ENCODE data around the gene LSM4. TPM values are rescaled to one million over a fixed set of nuclear protein-coding genes. Genes with fewer than 3 reads are reported as not detected.

LSM4 gene
- total RNA-seq, 1 experiment from 2014 or later: 713 TPM

DNA sequence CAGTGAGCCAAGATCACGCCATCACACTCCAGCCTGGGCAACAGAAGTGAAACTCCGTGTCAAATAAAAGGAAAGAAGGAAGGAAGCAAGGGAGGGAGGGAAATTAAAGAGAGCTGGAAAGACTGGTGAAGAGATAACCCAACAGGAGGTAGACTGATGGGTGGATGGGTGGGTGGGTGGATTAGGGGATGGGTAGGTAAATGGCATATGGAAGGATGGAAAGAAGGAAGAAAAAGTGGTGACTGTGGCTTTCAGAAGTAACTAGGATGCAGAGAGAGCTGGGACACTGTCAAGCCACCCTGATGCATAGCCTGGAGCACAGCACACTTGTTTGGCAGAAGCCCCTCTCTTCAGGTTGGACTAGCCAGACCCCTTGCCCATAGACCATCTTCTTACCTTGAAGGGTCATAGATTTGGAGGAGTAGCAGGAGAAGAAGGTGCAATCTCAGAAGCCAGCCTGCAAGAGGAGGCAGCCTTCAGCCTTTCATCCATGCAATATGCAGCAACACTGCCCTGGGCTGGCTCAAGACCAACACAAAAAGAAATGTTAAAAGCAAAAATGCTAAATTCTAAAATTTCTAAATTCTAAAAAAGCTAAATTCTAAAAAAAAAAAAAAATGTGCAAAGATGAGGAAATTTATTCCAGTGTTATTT lies 53.7 kb downstream of the LSM4 start:
- Histone ChIP-seq H3F3A (ENCODE audit: low read length, unreplicated experiment) (no peaks in the 10 kb centered on the region), H3K4me1 (ENCODE audit: insufficient read depth, low read length) (peaks cover under 1% of the 10 kb centered on the region; the same call in 1 of the 2 replicates), H3K9me3 (ENCODE audit: low read length) (no peaks in the 10 kb centered on the region), H3K27me3 (ENCODE audit: low read length) (no peaks in the 10 kb centered on the region), H3K27ac (ENCODE audit: low read length) (no peak overlapping the region), H3K36me3 (ENCODE audit: low read depth, low read length) (no peaks in the 10 kb centered on the region), H3K4me2 (ENCODE audit: low read length) (no peak overlapping the region), H4K20me1 (ENCODE audit: low read length) (no peaks in the 10 kb centered on the region), H3K79me2 (ENCODE audit: low read length) (no peaks in the 10 kb centered on the region), H3K4me3 (ENCODE audit: low read length) (no peak overlapping the region), H2AFZ (ENCODE audit: low read length) (no peak overlapping the region), H3K9me2 (replicated peaks; ENCODE audit: low read length) (no peaks in the 10 kb centered on the region), H3K9ac (ENCODE audit: low read length) (no peak overlapping the region)
- BruUV-seq (replicated peaks): no TSS peak
- DNase-seq: no peak
- intact Hi-C loops (cut with micrococcal nuclease): no loop called here
- TF ChIP-seq EZH2phosphoT487 (IDR thresholded peaks at IDR 0.05; ENCODE audit: borderline replicate concordance, low read length) (no peak), EZH2 (IDR thresholded peaks at IDR 0.05; ENCODE audit: low read length, unreplicated experiment) (no peak)
- no peak for ATAC-seq
- ChIA-PET CTCF (interaction anchor here (0.7 to 1.0 kb wide), 3 partner anchors 11 to 18 kb away, joined by 7 to 17 read pairs (median 15); no protein-coding TSS in a partner anchor), POLR2A (ENCODE audit: unreplicated experiment) (interaction anchor here (1.1 kb wide), 1 partner anchor 12 kb away, joined by 19 read pairs; the partner anchor contains the start of gene JUND)

DNA sequence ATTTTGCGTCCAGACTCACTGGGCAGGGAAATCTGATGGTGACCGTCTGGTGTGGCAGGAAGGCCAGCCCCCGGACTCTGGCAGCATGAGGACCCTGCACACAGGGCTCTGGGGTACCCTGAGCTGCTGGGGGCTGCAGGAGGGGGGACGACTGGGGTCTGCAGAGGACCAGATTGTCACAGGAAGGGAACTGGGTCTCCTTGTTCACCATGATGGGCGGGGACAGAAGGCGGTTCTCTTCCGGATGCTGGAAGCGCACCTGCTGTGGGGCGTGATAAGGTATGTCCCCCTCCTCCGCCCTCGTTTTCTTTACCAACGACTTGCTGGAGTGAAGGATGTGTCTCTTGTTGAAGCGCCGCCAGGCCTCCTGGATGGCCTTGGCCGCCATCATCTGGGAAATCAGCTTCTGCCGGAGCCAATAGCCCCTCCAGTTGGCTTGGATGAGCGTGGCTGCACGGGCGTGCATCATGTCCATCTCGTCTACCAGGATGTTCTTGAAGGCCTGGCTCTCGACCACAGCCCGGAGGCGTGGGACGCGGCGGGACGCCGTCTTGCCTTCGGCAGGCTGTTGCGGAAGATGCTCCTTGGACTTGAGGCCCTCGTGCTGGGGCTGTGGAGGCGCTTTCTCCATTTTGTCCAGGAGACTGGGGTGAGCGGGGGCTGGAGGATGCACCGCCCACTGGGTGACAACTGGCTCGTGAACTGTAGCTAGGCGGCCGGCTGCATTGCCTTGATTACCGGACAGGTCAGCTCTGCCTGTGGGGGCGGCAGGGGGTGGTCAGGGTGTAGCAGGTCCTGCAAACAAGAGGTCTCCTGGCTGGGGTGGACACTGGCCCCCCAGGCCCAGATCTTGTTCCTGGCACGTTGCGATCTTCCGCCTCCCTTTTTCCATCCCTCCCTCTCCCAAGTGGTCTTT lies 55.8 kb downstream of the LSM4 start:
- no peaks in the 10 kb centered on the region for H3K4me1 ChIP-seq (ENCODE audit: insufficient read depth, low read length)
- ATAC-seq (no peak), DNase-seq (no peak)
- TF ChIP-seq, protein P1, sequence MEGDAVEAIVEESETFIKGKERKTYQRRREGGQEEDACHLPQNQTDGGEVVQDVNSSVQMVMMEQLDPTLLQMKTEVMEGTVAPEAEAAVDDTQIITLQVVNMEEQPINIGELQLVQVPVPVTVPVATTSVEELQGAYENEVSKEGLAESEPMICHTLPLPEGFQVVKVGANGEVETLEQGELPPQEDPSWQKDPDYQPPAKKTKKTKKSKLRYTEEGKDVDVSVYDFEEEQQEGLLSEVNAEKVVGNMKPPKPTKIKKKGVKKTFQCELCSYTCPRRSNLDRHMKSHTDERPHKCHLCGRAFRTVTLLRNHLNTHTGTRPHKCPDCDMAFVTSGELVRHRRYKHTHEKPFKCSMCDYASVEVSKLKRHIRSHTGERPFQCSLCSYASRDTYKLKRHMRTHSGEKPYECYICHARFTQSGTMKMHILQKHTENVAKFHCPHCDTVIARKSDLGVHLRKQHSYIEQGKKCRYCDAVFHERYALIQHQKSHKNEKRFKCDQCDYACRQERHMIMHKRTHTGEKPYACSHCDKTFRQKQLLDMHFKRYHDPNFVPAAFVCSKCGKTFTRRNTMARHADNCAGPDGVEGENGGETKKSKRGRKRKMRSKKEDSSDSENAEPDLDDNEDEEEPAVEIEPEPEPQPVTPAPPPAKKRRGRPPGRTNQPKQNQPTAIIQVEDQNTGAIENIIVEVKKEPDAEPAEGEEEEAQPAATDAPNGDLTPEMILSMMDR (conservative IDR thresholded peaks at IDR 0.05; ENCODE audit: low read depth, low read length): no peak
- TF ChIP-seq EZH2 (IDR thresholded peaks at IDR 0.05; ENCODE audit: low read length, unreplicated experiment) (no peak), EZH2phosphoT487 (IDR thresholded peaks at IDR 0.05; ENCODE audit: borderline replicate concordance, low read length) (no peak)
- H3K36me3 ChIP-seq (ENCODE audit: low read depth, low read length): no peaks in the 10 kb centered on the region
- no peaks in the 10 kb centered on the region for H4K20me1 ChIP-seq (ENCODE audit: low read length)
- no peak overlapping the region for H3K9ac ChIP-seq (ENCODE audit: low read length)
- no peak overlapping the region for H3K4me2 ChIP-seq (ENCODE audit: low read length)
- POLR2A ChIA-PET (ENCODE audit: unreplicated experiment): no interaction called here
- CTCF ChIA-PET: no interaction called here
- H2AFZ ChIP-seq (ENCODE audit: low read length): no peak overlapping the region
- no peaks in the 10 kb centered on the region for H3K79me2 ChIP-seq (ENCODE audit: low read length)
- H3K4me3 ChIP-seq (ENCODE audit: low read length): no peak overlapping the region
- intact Hi-C loops (cut with micrococcal nuclease): no loop called here
- no peaks in the 10 kb centered on the region for H3K27me3 ChIP-seq (ENCODE audit: low read length)
- no TSS peak for BruUV-seq (replicated peaks)
- H3K9me2 ChIP-seq (replicated peaks; ENCODE audit: low read length): no peaks in the 10 kb centered on the region
- no peak overlapping the region for H3K27ac ChIP-seq (ENCODE audit: low read length)
- no peaks in the 10 kb centered on the region for H3F3A ChIP-seq (ENCODE audit: low read length, unreplicated experiment)
- H3K9me3 ChIP-seq (ENCODE audit: low read length): no peaks in the 10 kb centered on the region

- H3K9me2 ChIP-seq (replicated peaks; ENCODE audit: low read length): no peaks in the 10 kb centered on the region
- DNase-seq: no peak
- H3K9me3 ChIP-seq (ENCODE audit: low read length): no peaks in the 10 kb centered on the region
- H3K4me3 ChIP-seq (ENCODE audit: low read length): no peak overlapping the region
- H3K27me3 ChIP-seq (ENCODE audit: low read length): no peaks in the 10 kb centered on the region
- no peak overlapping the region for H3K4me2 ChIP-seq (ENCODE audit: low read length)
- no peaks in the 10 kb centered on the region for H3K36me3 ChIP-seq (ENCODE audit: low read depth, low read length)
- H3K79me2 ChIP-seq (ENCODE audit: low read length): no peaks in the 10 kb centered on the region
- ChIA-PET CTCF (no interaction called here), POLR2A (ENCODE audit: unreplicated experiment) (no interaction called here)
- intact Hi-C loops (cut with micrococcal nuclease): no loop called here
- H2AFZ ChIP-seq (ENCODE audit: low read length): no peak overlapping the region
- TF ChIP-seq, protein P1 (conservative IDR thresholded peaks at IDR 0.05; ENCODE audit: low read depth, low read length): no peak
- TF ChIP-seq EZH2phosphoT487 (IDR thresholded peaks at IDR 0.05; ENCODE audit: borderline replicate concordance, low read length): no peak
- no peak for TF ChIP-seq EZH2 (IDR thresholded peaks at IDR 0.05; ENCODE audit: low read length, unreplicated experiment)
- H4K20me1 ChIP-seq (ENCODE audit: low read length): no peaks in the 10 kb centered on the region
- no peaks in the 10 kb centered on the region for H3F3A ChIP-seq (ENCODE audit: low read length, unreplicated experiment)
- no TSS peak for BruUV-seq (replicated peaks)
- no peaks in the 10 kb centered on the region for H3K4me1 ChIP-seq (ENCODE audit: insufficient read depth, low read length)
- H3K27ac ChIP-seq (ENCODE audit: low read length): no peak overlapping the region
- ATAC-seq: no peak
- no peak overlapping the region for H3K9ac ChIP-seq (ENCODE audit: low read length)
Measured at GRCh38 chr19:18265582-18265981, 57.3 kb downstream of the LSM4 start.

All from PC-3 (cell line).